Gastroesophageal sphincter (tissue), 3 donors: Measurements from ENCODE around the gene NRSN2.

ENCODE experiments used
- EP300 ChIP-seq: sonication (generic); formaldehyde crosslinking; IDR thresholded peaks from one replicate; pipeline ENCODE4 v1.6.1; 2017; ENCODE audit warnings: antibody characterized with exemption, mild to moderate bottlenecking
- POLR2AphosphoS5 ChIP-seq: sonication (generic); formaldehyde crosslinking; IDR thresholded peaks from one replicate; pipeline ENCODE4 v1.6.1; 2017; ENCODE audit warnings: antibody characterized with exemption
- TF ChIP-seq, protein P1 (sequence below), 4 experiments: fragments of 200-600 bp in 2 of 4; fragments of 450-650 bp in 2 of 4; sonication (generic) in 1 of 4; IDR thresholded peaks; one replicate each; pipeline ENCODE4 v1.5.1; 2017 to 2019; ENCODE audit warnings: antibody characterized with exemption in 4 of 4, mild to moderate bottlenecking in 2 of 4, moderate library complexity in 2 of 4

DNA sequence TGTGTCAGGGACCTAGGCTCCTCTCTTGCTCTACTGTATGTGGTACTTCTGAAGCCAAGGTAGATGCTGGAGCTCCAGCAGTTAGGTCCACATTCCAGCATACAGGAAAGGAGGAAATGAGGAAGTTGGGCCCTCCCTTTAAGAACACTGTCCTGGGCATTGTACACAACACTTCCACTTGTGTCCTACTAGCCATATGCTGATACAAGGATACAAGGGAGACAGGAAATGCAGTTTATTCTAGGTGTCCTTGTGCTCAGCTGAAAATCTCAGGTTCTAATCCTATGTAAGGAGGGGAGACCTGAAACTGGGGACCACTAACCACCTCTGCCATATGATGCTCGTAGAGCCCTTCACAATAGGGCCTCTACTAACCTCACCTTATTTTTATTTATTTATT is 37.8 kb downstream of the NRSN2 start:
- TF ChIP-seq POLR2AphosphoS5 (no peak), EP300 (no peak)
- TF ChIP-seq, protein P1, sequence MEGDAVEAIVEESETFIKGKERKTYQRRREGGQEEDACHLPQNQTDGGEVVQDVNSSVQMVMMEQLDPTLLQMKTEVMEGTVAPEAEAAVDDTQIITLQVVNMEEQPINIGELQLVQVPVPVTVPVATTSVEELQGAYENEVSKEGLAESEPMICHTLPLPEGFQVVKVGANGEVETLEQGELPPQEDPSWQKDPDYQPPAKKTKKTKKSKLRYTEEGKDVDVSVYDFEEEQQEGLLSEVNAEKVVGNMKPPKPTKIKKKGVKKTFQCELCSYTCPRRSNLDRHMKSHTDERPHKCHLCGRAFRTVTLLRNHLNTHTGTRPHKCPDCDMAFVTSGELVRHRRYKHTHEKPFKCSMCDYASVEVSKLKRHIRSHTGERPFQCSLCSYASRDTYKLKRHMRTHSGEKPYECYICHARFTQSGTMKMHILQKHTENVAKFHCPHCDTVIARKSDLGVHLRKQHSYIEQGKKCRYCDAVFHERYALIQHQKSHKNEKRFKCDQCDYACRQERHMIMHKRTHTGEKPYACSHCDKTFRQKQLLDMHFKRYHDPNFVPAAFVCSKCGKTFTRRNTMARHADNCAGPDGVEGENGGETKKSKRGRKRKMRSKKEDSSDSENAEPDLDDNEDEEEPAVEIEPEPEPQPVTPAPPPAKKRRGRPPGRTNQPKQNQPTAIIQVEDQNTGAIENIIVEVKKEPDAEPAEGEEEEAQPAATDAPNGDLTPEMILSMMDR (IDR thresholded peaks at IDR 0.05): no peak
